ENCODE data around the gene S100A16.

S100A16 gene

GRCh38 chr1:153635872-153636271, 22.9 kb upstream of the S100A16 start:
- DNase-seq: no peak

GRCh38 chr1:153633754-153634665, 21.1 kb upstream of the S100A16 start, which contains the start of gene CHTOP:
CHTOP (plus strand) TSS chr1:153634066; CDS start chr1:153636589, 2,523 bp downstream.
- DNase-seq: peak; percentile 84 to 95

- DNase-seq: no peak
Observed at GRCh38 chr1:153633161-153633753, 20.3 kb upstream of the S100A16 start.

DNA sequence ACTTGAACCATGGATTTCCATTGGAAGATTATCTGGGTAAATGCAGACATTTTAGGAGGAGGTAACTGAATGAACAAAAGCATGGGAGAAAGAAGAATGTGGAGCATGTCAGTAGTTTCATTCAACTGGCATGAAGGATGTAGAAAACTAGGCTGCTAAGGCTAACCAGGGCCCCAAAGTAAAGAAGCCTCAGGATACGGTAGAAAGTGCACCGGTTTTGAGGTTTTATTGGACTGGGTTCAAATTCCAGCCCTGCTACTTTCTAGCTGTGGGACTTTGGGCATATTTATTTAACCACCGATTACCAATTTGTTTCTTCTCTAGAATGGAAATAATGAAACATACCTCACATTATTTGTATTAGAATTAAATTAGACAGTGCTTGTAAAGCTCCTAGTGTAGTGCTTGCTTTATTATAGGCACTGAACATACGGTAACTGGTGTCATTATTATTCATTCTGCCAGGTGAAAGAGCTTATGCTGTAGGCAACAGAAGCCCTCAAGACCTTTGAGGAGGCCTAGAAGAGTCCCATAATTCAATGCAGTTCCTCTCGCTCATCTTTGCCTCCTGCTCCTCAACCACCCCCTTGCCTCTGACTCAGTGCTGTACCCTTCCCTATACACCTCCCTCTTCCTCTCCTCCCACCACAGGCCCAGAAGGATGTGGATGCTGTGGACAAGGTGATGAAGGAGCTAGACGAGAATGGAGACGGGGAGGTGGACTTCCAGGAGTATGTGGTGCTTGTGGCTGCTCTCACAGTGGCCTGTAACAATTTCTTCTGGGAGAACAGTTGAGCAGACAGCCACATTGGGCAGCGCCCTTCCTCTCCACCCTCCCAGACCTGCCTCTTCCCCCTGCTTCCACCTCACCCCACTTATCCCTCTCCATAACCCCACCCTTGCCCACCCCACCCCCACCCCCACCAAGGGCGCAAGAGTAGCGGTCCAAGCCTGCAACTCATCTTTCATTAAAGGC, 18.4 kb upstream of the S100A16 start:
- DNase-seq: peak; percentile 60 to 85

GRCh38 chr1:153630384-153630783, 17.4 kb upstream of the S100A16 start:
- DNase-seq: no peak

- DNase-seq: peak in 1 of 2 experiments; percentile 37
Observed at GRCh38 chr1:153629971-153630370, 17.0 kb upstream of the S100A16 start.

DNA sequence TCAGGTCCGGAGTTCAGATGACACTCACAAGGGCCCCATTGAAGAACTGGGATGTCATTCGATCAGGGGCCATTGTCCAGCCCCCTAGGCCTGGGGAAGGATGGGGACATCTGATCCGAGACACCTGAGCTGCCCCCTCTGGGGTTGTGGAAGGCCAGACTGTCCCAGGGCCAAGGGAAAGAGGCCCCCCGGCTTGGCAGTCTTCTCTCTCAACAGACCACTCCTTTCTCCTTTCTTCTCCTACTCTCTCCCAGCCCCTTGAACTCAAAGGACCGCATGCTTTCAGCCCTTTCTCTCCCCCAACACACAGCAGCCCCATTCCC, 16.4 kb upstream of the S100A16 start:
- no peak for DNase-seq

- DNase-seq: peak in 1 of 2 experiments; percentile 38
Observed at GRCh38 chr1:153628638-153629342, 15.9 kb upstream of the S100A16 start.

DNA sequence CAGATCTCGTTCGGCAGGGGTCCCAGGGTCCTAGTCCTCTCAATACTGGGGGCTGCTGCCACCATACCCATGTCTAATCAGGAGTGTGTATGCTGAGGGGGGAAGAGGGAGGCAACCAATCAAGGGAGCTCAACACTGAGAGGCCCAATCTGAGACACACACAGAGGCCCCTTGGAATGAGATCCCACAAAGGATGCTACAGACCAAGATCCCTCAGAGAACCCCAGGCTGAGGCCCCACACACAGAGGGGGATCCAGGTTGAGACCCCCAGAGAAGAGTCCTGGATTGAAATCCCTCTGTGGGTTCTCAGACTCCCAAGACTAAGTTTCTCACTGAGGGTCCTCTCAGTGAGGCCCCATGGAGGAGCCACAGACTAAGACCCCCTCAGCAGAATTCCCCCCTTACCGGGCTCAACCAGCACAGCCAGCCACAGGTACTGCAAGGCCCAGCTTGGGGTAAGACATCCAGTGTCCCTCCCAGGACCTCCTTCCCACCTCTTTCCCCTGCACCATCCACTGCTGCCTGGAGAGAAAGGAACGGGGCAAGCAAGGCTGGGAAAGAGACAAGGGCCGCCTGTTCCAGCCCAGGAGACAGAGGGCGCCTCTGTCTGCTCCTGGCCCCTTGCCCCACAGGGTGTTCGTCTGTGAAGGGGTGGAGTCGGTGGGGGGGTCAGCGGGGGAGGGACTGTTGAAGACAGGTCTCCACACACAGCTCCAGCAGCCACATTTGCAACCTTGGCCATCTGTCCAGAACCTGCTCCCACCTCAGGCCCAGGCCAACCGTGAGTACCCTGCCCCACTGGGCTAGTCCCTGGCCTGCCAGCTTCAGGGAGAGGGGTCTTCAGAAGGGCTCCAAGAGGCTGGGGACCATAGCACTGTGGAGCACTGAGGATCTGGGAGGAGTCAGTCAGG, 15.0 kb upstream of the S100A16 start, which contains the start of gene S100A1:
Gene S100A1, plus strand, starts transcription at position 720 of the 912 bp plus-strand sequence. CDS start 2,088 bp downstream, outside the sequence.
- DNase-seq: no peak

DNA sequence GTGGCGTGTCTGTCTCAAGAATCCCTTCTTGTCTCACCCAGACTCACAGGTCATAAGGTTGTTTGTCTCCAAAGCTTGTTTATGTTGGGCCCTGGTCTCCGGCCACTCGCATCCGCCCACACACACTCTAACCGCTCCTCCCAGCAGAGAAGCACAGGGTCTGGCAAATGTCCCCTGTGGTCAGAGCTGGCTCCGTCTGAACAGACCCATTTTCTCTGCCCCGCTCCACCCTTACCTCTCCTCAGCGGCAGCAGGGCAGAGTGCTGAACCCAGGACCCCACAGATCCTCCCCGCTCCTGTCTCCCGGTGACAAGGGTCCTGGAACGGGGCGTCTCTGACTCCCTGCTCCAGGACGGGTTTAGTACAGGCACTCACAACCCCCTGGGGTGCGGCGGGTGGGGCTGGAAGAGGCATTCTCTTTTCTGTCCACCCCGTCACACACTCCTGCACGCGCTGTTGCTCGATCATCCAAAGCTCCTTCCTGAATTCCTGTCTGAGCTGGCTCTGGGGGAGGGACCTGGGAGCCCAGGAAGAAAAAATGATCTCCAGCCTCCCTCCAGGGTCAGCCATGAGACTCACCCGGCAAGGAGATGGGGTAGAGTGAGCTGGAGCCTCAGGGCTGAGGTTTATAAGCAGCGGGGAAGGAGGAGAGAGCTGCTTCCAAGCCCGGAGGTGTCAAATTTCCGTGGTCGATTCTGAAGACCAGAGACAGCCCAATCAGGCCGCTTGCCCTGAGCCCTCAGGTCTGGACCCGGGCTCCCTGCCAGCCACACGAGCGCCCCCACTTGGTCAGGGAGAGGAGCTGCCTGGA, 14.2 kb upstream of the S100A16 start, which contains the start of gene S100A13:
Gene S100A13, minus strand, starts transcription at position 602 of the 811 bp plus-strand sequence. CDS start 1,033 bp downstream, outside the sequence.
- DNase-seq: peak; percentile 63 to 85

DNA sequence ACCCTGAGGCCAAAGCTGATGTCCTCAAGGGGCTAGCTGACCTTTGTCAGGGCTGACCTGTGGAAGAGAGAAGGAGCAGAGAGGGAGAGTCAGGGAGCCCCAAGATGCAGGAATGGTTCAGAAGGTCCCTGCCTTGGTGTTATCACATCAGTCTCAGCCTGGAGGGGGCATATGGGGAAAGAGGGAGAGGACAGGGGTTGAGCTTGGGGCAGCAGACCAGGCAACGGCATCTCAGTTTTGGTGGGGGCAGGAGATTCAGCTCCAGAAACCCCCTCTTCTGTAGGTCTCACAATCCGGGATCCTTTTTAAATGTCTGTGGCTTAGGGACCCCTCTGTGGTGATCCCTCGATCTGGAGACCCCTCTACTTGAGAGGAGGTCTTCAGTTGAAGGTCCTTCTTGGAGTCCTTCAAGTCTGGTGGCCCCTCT, 13.6 kb upstream of the S100A16 start:
- no peak for DNase-seq

GRCh38 chr1:153624965-153625611, 12.2 kb upstream of the S100A16 start:
- DNase-seq: no peak

- no peak for DNase-seq
Observed at GRCh38 chr1:153623101-153623500, 10.2 kb upstream of the S100A16 start.

GRCh38 chr1:153619171-153619570, 6.2 kb upstream of the S100A16 start:
- DNase-seq: no peak

DNA sequence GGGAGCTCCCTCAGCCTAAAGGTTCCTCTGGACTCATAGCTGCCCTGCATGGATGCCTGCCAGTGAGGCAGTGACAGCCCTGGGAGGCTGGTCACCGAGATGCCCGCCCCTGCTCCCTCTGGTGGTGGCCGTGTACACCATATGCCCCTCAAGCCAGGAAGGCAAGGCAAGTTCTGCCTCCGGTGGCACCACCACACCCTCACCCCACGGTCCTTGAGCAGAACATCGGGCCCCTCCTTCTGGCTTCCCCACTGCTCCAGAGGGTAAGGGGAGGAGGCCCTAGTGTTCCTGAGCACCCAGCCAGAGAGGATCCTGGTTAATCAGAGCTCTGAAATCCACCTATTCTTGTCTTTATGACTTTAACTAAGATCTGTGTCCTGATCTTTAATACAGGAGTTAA, 4.7 kb upstream of the S100A16 start:
- DNase-seq: peak; percentile 47 to 65

DNA sequence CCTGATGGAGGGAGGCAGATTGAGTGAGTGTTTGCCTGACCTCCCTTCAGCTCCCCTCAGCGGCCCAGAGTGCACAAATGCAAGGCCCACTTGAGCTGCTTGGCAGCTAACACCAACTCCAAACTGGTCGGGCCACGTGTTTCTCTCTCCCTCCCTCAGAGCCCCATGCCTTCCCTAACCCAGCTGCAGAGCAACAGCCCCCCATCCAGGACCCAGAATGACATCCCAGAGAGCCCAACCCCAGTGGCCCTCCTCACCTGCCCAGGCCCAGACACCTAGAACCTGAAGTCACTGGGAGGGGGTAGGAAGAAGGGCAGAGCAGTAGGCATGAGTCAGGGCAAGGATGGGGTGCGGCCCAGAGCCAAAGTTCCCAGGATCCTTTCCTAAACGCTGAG, 4.0 kb upstream of the S100A16 start:
- DNase-seq: no peak

GRCh38 chr1:153616144-153616916, 3.4 kb upstream of the S100A16 start, which contains the start of gene S100A14:
S100A14 (minus strand) TSS chr1:153616325; CDS start chr1:153615858, 467 bp downstream.
- DNase-seq: no peak

DNA sequence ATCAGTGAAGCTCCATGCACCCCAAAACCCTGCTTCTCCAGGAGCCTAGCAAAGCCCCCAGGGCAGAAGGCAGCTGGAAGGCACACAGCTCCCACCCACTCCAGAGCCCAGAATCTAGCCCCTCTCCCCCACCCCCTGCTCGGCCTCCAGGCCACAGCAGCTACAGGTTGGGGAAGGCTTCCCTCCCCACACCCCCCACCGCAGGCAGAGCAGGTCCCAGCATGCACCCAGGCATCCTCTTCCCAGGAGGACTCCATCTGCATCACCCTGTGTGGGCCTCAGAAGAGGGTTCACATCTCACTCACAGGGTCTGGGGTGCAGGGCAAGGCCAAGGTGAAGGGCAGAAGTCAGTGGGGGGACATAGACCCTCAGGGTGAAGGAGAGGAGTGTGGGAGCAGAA, 2.5 kb upstream of the S100A16 start:
- DNase-seq: no peak

DNA sequence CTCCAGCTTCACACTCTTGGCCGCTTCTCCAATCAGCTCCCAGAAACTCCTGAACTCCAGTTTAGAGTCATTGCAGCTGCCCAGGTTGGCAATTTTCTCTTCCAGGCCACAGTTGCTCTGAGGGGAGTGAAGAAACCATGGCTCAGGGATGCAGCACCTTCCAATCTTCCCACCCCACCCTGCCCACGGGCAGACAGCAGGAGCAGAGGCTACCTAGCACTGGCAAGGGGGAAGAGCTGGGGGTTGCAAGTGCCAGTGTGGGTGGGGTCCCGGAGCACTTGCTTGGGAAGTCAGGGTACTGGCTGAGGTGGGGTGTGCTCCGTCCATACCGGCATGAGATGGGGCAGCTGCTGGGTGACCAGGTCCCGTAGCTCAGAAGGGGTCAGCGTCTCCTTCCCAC, 2.0 kb upstream of the S100A16 start:
- no peak for DNase-seq

All from NCI-H524 (cell line).